Kidney (tissue), 14 donors: ENCODE measurements around the gene MARCHF2. TPM values are rescaled to one million over a fixed set of nuclear protein-coding genes. Genes with fewer than 3 reads are reported as not detected.
"Not testable (repeated sequence)": the region's sequence is repeated elsewhere in the genome, so short reads cannot be mapped to it uniquely, and the experiment has no call there.

ENCODE experiments used
- DNase-seq, 5 donors: peaks; one replicate each; pipeline ENCODE4 v3.0.0-alpha.2; 2013 to 2020
- FAIRE-seq: peaks from 2 replicates; lab custom pipeline; 2012; peaks lifted over from hg19 to GRCh38; lab: Jason Lieb, UNC
- H3K27ac ChIP-seq, 2 donors: one replicate each; pipeline ENCODE4 v1.7.0; 2013; ENCODE audit warnings: low read depth in 2 of 2, low read length in 2 of 2, inconsistent platforms in 1 of 2
- H3K27me3 ChIP-seq: one replicate; pipeline ENCODE4 v1.7.1; 2013; ENCODE audit warnings: low read length, inconsistent platforms; ENCODE audit not compliant: control insufficient read depth, insufficient read depth
- H3K36me3 ChIP-seq, 3 donors: one replicate each; pipeline versions ENCODE4 v1.7.0 to v1.7.1; 2013; ENCODE audit warnings: low read length in 3 of 3, control low read depth in 1 of 3, inconsistent platforms in 1 of 3; ENCODE audit not compliant: insufficient read depth in 3 of 3, control insufficient read depth in 2 of 3
- H3K4me1 ChIP-seq, 3 donors: one replicate each; pipeline versions ENCODE4 v1.7.0 to v1.7.1; 2013; ENCODE audit warnings: low read length in 3 of 3, inconsistent platforms in 1 of 3, low read depth in 1 of 3; ENCODE audit not compliant: control insufficient read depth in 2 of 3, insufficient read depth in 2 of 3
- H3K4me3 ChIP-seq, 3 donors: one replicate each; pipeline versions ENCODE4 v1.7.0 to v1.8.1; 2013; ENCODE audit warnings: low read length in 3 of 3, control low read depth in 1 of 3, inconsistent platforms in 1 of 3
- H3K9ac ChIP-seq, 3 donors: one replicate each; pipeline versions ENCODE4 v1.7.0 to v1.7.1; 2013; ENCODE audit warnings: low read length in 3 of 3, control low read depth in 1 of 3, inconsistent platforms in 1 of 3
- H3K9me3 ChIP-seq, 3 donors: one replicate each; pipeline versions ENCODE4 v1.7.0 to v1.7.1; 2013; ENCODE audit warnings: low read length in 3 of 3, control low read depth in 1 of 3, inconsistent platforms in 1 of 3; ENCODE audit not compliant: control insufficient read depth in 2 of 3, insufficient read depth in 1 of 3
- CTCF ChIP-seq: IDR thresholded peaks from 3 replicates; pipeline ENCODE4 v1.5.1; 2012; ENCODE audit warnings: mild to moderate bottlenecking, moderate library complexity, borderline replicate concordance; ENCODE audit not compliant: insufficient read depth; ENCODE audit errors: extremely low read depth
- intact Hi-C: fragments of 100-400 bp; cut with DNase I; formaldehyde crosslinking; loops from one replicate; pipeline ENCODE4 v1.11.1; 2022
- polyA plus RNA-seq: library from polyadenylated mRNA; stranded (reverse); fragments of 350-450 nt; fragmentation: Illumina TruSeq; extraction: RNeasy Lipid Tissue Mini Kit (QIAGEN cat#74804); gene quantifications from one replicate; pipeline ENCODE4 v1.2.3, GENCODE V29; 2014; ENCODE audit warnings: low read depth, low replicate concordance; ENCODE audit not compliant: insufficient read depth
- total RNA-seq: library from RNA; stranded (reverse); fragmentation: NEBNext Ultra II Directional; extraction: Animal tissue kit (Norgen Biotek cat#: 25700); gene quantifications from one replicate; pipeline ENCODE4 v1.2.1, GENCODE V29; 2021
- donor health status: control.
- donor health status: control.
- donor health status: control.
- donor health status: control.
- donor health status: control.
- donor health status: DM: yes; HTN: yes; CAD: no.
- donor health status: Normal renal cell carcinoma (clear cell type).

MARCHF2 gene
- total and polyA plus RNA-seq, 2 donors from 2014 or later: 46.5 to 48.4 TPM

DNA sequence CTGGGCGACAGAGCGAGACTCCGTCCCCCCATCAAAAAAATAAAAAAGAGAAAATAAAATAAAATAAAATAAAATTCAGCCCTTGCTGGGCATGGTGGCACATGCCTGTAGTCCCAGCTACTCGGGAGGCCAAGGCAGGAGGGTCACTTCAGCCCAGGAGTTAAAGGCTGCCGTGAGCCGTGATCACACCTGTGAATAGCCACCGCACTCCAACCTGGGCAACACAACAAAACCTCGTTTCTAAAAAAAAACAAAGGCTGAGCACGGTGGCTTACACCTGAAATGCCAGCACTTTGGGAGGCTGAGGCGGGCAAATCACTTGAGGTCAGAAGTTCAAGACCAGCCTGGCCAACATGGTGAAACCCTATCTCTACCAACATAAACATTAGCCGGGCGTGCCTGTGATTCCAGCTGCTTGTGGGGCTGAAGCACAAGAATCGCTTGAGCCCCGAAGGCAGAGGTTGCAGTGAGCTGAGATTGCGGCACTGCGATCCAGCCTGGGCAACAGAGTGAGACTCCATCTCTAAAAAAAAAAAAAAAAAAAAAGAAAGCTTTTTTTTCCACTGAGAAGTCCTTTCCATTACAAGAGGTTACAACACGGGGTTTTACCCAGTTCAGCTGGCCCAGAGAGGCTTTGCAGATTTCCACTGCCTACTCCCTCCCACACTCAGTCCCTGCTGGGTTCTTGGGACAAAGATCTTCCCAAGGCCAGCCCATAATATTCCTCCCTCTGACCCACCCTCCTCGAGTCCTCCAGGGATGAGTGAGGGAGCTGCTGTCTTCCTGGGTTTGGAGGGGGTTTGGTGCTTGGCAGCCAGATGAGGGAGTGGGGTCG, 42.7 kb upstream of the MARCHF2 start:
- Histone ChIP-seq H3K4me3 (no peak overlapping the region), H3K9me3 (no peaks in the 10 kb centered on the region), H3K27me3 (no peaks in the 10 kb centered on the region), H3K36me3 (no peaks in the 10 kb centered on the region), H3K9ac (no peak overlapping the region), H3K4me1 (peaks cover 0 to 12% (median 3%) of the 10 kb centered on the region in 3 donors), H3K27ac (no peak overlapping the region)
- intact Hi-C loops: no loop called here
- FAIRE-seq: no peak
- peak in 1 of 5 donors; percentile 42 for DNase-seq
- TF ChIP-seq CTCF: no peak

DNA sequence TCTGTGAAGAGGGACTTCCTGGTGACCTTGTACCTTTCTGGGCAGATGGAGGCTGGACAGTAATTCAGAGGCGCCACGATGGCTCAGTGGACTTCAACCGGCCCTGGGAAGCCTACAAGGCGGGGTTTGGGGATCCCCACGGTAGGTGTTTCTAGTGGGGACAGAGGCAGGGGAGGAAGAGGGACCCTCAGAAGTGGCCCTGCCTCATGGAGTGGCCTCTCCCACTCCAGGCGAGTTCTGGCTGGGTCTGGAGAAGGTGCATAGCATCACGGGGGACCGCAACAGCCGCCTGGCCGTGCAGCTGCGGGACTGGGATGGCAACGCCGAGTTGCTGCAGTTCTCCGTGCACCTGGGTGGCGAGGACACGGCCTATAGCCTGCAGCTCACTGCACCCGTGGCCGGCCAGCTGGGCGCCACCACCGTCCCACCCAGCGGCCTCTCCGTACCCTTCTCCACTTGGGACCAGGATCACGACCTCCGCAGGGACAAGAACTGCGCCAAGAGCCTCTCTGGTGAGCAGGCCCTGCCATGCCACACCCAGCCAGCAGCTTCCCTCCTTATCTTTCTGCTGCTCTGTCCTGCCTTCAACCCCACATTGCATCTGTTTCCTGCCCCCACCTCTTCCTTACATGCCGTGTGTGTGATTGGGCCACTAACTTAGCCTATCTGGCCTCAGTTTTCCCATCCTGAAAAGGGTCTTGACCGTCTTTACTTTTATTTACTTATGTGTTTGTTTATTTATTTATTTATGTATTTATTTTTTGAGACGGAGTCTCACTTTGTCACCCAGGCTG, 41.9 kb upstream of the MARCHF2 start:
- DNase-seq (peak in 1 of 5 donors; percentile 37), FAIRE-seq (no peak)
- Histone ChIP-seq H3K36me3 (no peaks in the 10 kb centered on the region), H3K9me3 (no peaks in the 10 kb centered on the region), H3K27ac (no peak overlapping the region), H3K4me3 (no peak overlapping the region), H3K4me1 (peaks cover 0 to 12% (median 3%) of the 10 kb centered on the region in 3 donors), H3K27me3 (no peaks in the 10 kb centered on the region), H3K9ac (no peak overlapping the region)
- intact Hi-C loops: no loop called here
- TF ChIP-seq CTCF: no peak

DNA sequence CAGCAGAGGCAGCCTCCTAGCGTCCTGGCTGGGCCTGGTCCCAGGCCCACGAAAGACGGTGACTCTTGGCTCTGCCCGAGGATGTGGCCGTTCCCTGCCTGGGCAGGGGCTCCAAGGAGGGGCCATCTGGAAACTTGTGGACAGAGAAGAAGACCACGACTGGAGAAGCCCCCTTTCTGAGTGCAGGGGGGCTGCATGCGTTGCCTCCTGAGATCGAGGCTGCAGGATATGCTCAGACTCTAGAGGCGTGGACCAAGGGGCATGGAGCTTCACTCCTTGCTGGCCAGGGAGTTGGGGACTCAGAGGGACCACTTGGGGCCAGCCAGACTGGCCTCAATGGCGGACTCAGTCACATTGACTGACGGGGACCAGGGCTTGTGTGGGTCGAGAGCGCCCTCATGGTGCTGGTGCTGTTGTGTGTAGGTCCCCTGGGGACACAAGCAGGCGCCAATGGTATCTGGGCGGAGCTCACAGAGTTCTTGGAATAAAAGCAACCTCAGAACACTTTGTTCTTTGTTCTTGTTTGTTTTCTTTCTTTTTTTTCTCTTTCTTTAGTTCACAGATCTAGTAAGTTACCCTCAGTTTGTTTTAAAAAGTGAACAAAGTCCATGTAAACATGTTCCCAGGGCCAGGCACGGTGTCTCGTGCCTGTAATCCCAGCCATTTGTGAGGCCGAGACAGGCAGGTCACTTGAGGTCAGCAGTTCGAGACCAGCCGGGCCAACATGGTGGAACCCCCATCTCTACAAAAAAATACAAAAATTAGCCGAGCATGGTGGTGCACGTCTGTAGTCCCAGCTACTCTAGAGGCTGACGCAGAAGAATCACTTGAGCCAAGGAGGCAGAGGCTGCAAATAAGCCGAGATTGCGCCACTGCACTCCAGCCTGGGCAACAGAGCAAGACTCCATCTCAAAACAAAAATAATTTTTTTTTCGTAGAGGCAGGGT, 39.0 kb upstream of the MARCHF2 start:
- peak; percentile 20 for TF ChIP-seq CTCF

GRCh38 chr19:8375766-8376165, 37.3 kb upstream of the MARCHF2 start:
- H3K36me3 ChIP-seq, intact Hi-C loops, H3K27ac ChIP-seq, H3K9ac ChIP-seq, H3K9me3 ChIP-seq, FAIRE-seq, H3K27me3 ChIP-seq, DNase-seq, H3K4me1 ChIP-seq, H3K4me3 ChIP-seq: not testable (repeated sequence)

More for the DNA sequence above, 39.0 kb upstream of the MARCHF2 start:
- intact Hi-C loops: no loop called here
- Histone ChIP-seq H3K4me3 (no peak overlapping the region), H3K9ac (no peak overlapping the region), H3K27ac (peak overlapping the region; percentile 23 to 37), H3K9me3 (no peaks in the 10 kb centered on the region), H3K4me1 (no peaks in the 10 kb centered on the region), H3K36me3 (no peaks in the 10 kb centered on the region), H3K27me3 (no peaks in the 10 kb centered on the region)
- peak in 1 of 5 donors; percentile 21 for DNase-seq
- no peak for FAIRE-seq

- DNase-seq, FAIRE-seq, H3K4me3 ChIP-seq, H3K36me3 ChIP-seq, H3K27ac ChIP-seq, H3K9ac ChIP-seq, H3K9me3 ChIP-seq, intact Hi-C loops, H3K4me1 ChIP-seq, H3K27me3 ChIP-seq: not testable (repeated sequence)
Measured at GRCh38 chr19:8376373-8376974, 36.6 kb upstream of the MARCHF2 start.
